ENCODE measurements around the gene MESP2. TPM values are rescaled to one million over a fixed set of nuclear protein-coding genes. Genes with fewer than 3 reads are reported as not detected.

MESP2 gene
- total and polyA plus RNA-seq, 2 of the 8 experiments (the other 6 are each of a cell fraction or from before 2014, with no cell fraction given): 0.35 to 0.80 TPM

GRCh38 chr15:89765694-89766093 is 10.4 kb upstream of the MESP2 start (continued):
- no peak for TF ChIP-seq CHD7 (IDR thresholded peaks at IDR 0.05; ENCODE audit: insufficient replicate concordance, low read length)
- no peak for TF ChIP-seq ATF2 (IDR thresholded peaks at IDR 0.05; ENCODE audit: low read length)
- TF ChIP-seq SIN3A (conservative IDR thresholded peaks at IDR 0.05 in 1 of 2, IDR thresholded peaks at IDR 0.05 in 1 of 2; ENCODE audit: low read depth in 1 of 2, low read length in 2 of 2): no peak
- TF ChIP-seq CEBPB (IDR thresholded peaks at IDR 0.05; ENCODE audit: low read depth, low read length): no peak
- TF ChIP-seq, protein P1, sequence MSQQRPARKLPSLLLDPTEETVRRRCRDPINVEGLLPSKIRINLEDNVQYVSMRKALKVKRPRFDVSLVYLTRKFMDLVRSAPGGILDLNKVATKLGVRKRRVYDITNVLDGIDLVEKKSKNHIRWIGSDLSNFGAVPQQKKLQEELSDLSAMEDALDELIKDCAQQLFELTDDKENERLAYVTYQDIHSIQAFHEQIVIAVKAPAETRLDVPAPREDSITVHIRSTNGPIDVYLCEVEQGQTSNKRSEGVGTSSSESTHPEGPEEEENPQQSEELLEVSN (IDR thresholded peaks at IDR 0.05): no peak
- TF ChIP-seq RNF2 (IDR thresholded peaks at IDR 0.05; ENCODE audit: borderline replicate concordance, low read depth, low read length, missing control alignments, poor library complexity, severe bottlenecking): no peak
- no peak for TF ChIP-seq CREB1 (IDR thresholded peaks at IDR 0.05)
- TF ChIP-seq SP1 (IDR thresholded peaks at IDR 0.05; ENCODE audit: low read depth, low read length): no peak
- no peak for TF ChIP-seq GTF2F1 (IDR thresholded peaks at IDR 0.05; ENCODE audit: borderline replicate concordance, low read depth, low read length)
